HEK293 (cell line): ENCODE data around the gene RPL36AL.

Experiments used
- ZBTB17 ChIP-seq: fragments of 450-650 bp; formaldehyde crosslinking; IDR thresholded peaks from 2 replicates; pipeline ENCODE4 v1.5.1; 2016; ENCODE audit warnings: missing biosample characterization, missing genetic modification characterization
- ZEB2 ChIP-seq: fragments of 450-650 bp; formaldehyde crosslinking; IDR thresholded peaks from 2 replicates; pipeline ENCODE4 v1.5.1; 2016; ENCODE audit warnings: missing biosample characterization, missing genetic modification characterization
- ZNF610 ChIP-seq: fragments of 450-650 bp; formaldehyde crosslinking; IDR thresholded peaks from 2 replicates; pipeline ENCODE4 v1.5.1; 2016; ENCODE audit warnings: missing biosample characterization, missing genetic modification characterization, borderline replicate concordance
- ZSCAN30 ChIP-seq: fragments of 450-650 bp; IDR thresholded peaks from 2 replicates; pipeline ENCODE4 v1.5.1; 2018; ENCODE audit warnings: missing biosample characterization, mild to moderate bottlenecking, missing genetic modification characterization, moderate library complexity

DNA sequence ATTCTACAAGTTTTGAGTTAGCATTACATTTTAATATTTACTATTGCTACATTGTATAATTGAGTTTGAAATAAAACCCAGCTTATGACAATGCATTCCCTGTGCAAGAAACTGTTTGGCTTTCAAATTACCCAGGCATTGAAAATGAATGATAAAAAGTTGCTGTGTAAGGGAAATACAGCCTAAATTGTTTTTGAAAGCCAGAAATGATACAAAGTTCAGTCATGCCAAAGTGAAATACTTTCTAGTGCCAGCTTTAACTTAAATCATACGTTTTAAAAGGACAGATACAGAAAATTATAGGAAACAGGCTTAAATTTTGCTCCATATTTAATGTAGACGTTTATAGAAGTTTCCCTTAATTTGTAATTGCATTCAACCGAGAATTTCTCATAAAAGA is 3.0 kb upstream of the RPL36AL start:
- TF ChIP-seq ZSCAN30 (tag by site-specific recombination) (no peak), ZEB2 (no peak), ZNF610 (tag by site-specific recombination) (no peak), ZBTB17 (no peak)
